K562 (cell line): ENCODE measurements around the gene MOK. TPM values are rescaled to one million over a fixed set of nuclear protein-coding genes. Genes with fewer than 3 reads are reported as not detected.

Source experiments
- ATAC-seq: fragments of 200-7000 bp; cut with Tn5 transposase; 3 replicates; pipeline ENCODE4 v1.9.1; 2020; ENCODE audit warnings: moderate library complexity
- BruUV-seq: library from RNA; stranded (reverse); fragments of 400-500 nt; replicated peaks from 2 replicates; lab custom pipeline; 2021; lab: Mats Ljungman, UMichigan
- CTCF ChIA-PET: fragments of 300-600 bp; formaldehyde crosslinking; extraction: SDS; loops from one replicate; lab custom pipeline; 2021; ENCODE audit warnings: low intra/inter-chr PET ratio; lab: Yijun Ruan, JAX
- POLR2A ChIA-PET: fragments of 300-600, 350-650 bp; sonication (Branson Sonifier 250); formaldehyde crosslinking; extraction: SDS; loops from one replicate; lab custom pipeline; 2021; ENCODE audit warnings: antibody characterized with exemption, inconsistent platforms; lab: Yijun Ruan, JAX
- DNase-seq, 4 experiments: peaks; one replicate each; pipeline versions ENCODE4 v3.0.0 to v3.0.0-alpha.2; 2011 to 2018; ENCODE audit warnings: low spot score in 3 of 4, mixed read lengths in 3 of 4; ENCODE audit errors: extremely low read depth in 1 of 4
- FAIRE-seq: peaks from 2 replicates; lab custom pipeline; 2011; peaks lifted over from hg19 to GRCh38; lab: Jason Lieb, UNC
- H2AFZ ChIP-seq: 2 replicates; pipeline ENCODE4 v1.6.0; 2011; ENCODE audit warnings: low read depth, low read length, control low read depth, inconsistent platforms
- H3K27ac ChIP-seq: fragments of 200-600 bp; 3 replicates; pipeline ENCODE4 v1.8.0; 2011; ENCODE audit warnings: low read depth, mild to moderate bottlenecking, control low read depth, inconsistent platforms, low read length, moderate library complexity, mixed read lengths; ENCODE audit errors: extremely low read depth
- H3K27me3 ChIP-seq, 2 experiments: fragments of 300-600 bp in 1 of 2; 2 replicates in 1 of 2; 3 replicates in 1 of 2; pipeline versions ENCODE4 v1.6.0 to v1.8.0; 2011; ENCODE audit warnings: inconsistent platforms in 2 of 2, low read length in 2 of 2, mild to moderate bottlenecking in 1 of 2, mixed read lengths in 1 of 2, moderate library complexity in 1 of 2; ENCODE audit not compliant: control insufficient read depth in 2 of 2, insufficient read depth in 2 of 2
- H3K36me3 ChIP-seq: fragments of 300-600 bp; 3 replicates; pipeline ENCODE4 v1.8.0; 2011; ENCODE audit warnings: mild to moderate bottlenecking, low read length, inconsistent platforms; ENCODE audit not compliant: control insufficient read depth, insufficient read depth
- H3K4me1 ChIP-seq, 2 experiments: fragments of 200-600 bp in 1 of 2; replicated peaks in 1 of 2; 2 replicates in 1 of 2; 3 replicates in 1 of 2; pipeline versions ENCODE4 v1.5.1 to v1.8.0; 2011; ENCODE audit warnings: inconsistent platforms in 2 of 2, low read length in 2 of 2, mild to moderate bottlenecking in 1 of 2, mixed read lengths in 1 of 2, moderate library complexity in 1 of 2; ENCODE audit not compliant: control insufficient read depth in 2 of 2, insufficient read depth in 2 of 2
- H3K4me2 ChIP-seq: 2 replicates; pipeline ENCODE4 v1.6.1; 2011; ENCODE audit warnings: low read length, control low read depth, inconsistent platforms, mixed read lengths; ENCODE audit not compliant: insufficient read depth
- H3K4me3 ChIP-seq: fragments of 200-600 bp; sonication (generic), shearing (Covaris generic); 2 replicates; pipeline ENCODE4 v1.5.1; 2016; ENCODE audit warnings: control low read depth, inconsistent platforms
- H3K79me2 ChIP-seq: fragments of 200-600 bp; 3 replicates; pipeline ENCODE4 v1.8.0; 2011; ENCODE audit warnings: low read length, inconsistent platforms; ENCODE audit not compliant: control insufficient read depth, insufficient read depth
- H3K9ac ChIP-seq, 2 experiments: 2 replicates each; pipeline versions ENCODE4 v1.6.0 to v1.6.1; 2011; ENCODE audit warnings: low read depth in 2 of 2, low read length in 2 of 2, control low read depth in 1 of 2, inconsistent platforms in 1 of 2, mild to moderate bottlenecking in 1 of 2, mixed read lengths in 1 of 2; ENCODE audit not compliant: insufficient read depth in 1 of 2
- H3K9me1 ChIP-seq: one replicate; pipeline ENCODE4 v1.6.0; 2011; ENCODE audit warnings: inconsistent platforms, mild to moderate bottlenecking, low read length, moderate library complexity; ENCODE audit not compliant: control insufficient read depth, insufficient read depth
- H3K9me3 ChIP-seq: replicated peaks from 2 replicates; pipeline ENCODE4 v1.5.1; 2011; ENCODE audit warnings: low read depth, low read length, inconsistent platforms; ENCODE audit not compliant: control insufficient read depth, insufficient read depth
- H4K20me1 ChIP-seq: replicated peaks from 2 replicates; pipeline ENCODE4 v1.6.1; 2011; ENCODE audit warnings: low read length, inconsistent platforms, mixed read lengths; ENCODE audit not compliant: control insufficient read depth, insufficient read depth
- ARID1B ChIP-seq: fragments of 450-650 bp; IDR thresholded peaks from 2 replicates; pipeline ENCODE4 v1.6.1; 2016; ENCODE audit warnings: antibody characterized with exemption, mild to moderate bottlenecking, inconsistent platforms
- ATF2 ChIP-seq: sonication (generic); formaldehyde crosslinking; IDR thresholded peaks from 2 replicates; pipeline ENCODE4 v1.8.1; 2022; ENCODE audit warnings: missing genetic modification reagents
- CREB1 ChIP-seq, 2 experiments: sonication (generic) in 1 of 2; formaldehyde crosslinking in 1 of 2; IDR thresholded peaks; 2 replicates each; pipeline versions ENCODE4 v1.6.1 to v1.8.0; 2012 to 2022; ENCODE audit warnings: inconsistent platforms in 1 of 2, mild to moderate bottlenecking in 1 of 2, missing genetic modification reagents in 1 of 2, moderate library complexity in 1 of 2
- EP300 ChIP-seq: IDR thresholded peaks from 2 replicates; pipeline ENCODE4 v1.6.1; 2012; ENCODE audit warnings: low read length, improper control_type of control experiment
- ERF ChIP-seq: fragments of 450-650 bp; formaldehyde crosslinking; IDR thresholded peaks from 2 replicates; pipeline ENCODE4 v1.4.0; 2020; ENCODE audit warnings: mild to moderate bottlenecking, mixed read lengths
- ETV5 ChIP-seq: sonication (generic); formaldehyde crosslinking; IDR thresholded peaks from 2 replicates; pipeline ENCODE4 v1.4.0; 2020; ENCODE audit warnings: low read depth, mild to moderate bottlenecking, missing genetic modification reagents
- GABPA ChIP-seq: fragments of 200-800 bp; sonication (Bioruptor generic); conservative IDR thresholded peaks from 2 replicates; pipeline ENCODE4 v1.6.1; 2016; ENCODE audit warnings: low read depth, missing genetic modification characterization, missing compliant biosample characterization
- NCOA4 ChIP-seq: fragments of 450-650 bp; IDR thresholded peaks from 2 replicates; pipeline ENCODE4 v1.6.1; 2018; ENCODE audit warnings: mild to moderate bottlenecking; ENCODE audit not compliant: partially characterized antibody
- POLR2G ChIP-seq: fragments of 200-400 bp; formaldehyde crosslinking; IDR thresholded peaks from 2 replicates; pipeline ENCODE4 v1.6.1; 2017; ENCODE audit warnings: low read depth, mild to moderate bottlenecking, antibody characterized with exemption, low read length, moderate library complexity
- SETDB1 ChIP-seq: IDR thresholded peaks from one replicate; pipeline ENCODE4 v1.6.1; 2012; ENCODE audit warnings: low read length, control low read depth, inconsistent platforms
- ZBTB43 ChIP-seq: sonication (generic); formaldehyde crosslinking; IDR thresholded peaks from 2 replicates; pipeline ENCODE4 v1.8.0; 2023; ENCODE audit warnings: mild to moderate bottlenecking, missing genetic modification reagents
- ZNF146 ChIP-seq: IDR thresholded peaks from one replicate; pipeline ENCODE4 v1.6.1; 2018; ENCODE audit warnings: missing compliant biosample characterization; ENCODE audit not compliant: unreplicated experiment
- WGBS: fragments of 100-300 bp; shearing (Covaris generic); methylation state at CpG from one replicate; pipeline ENCODE4 v1.1.6; 2016; ENCODE audit warnings: low coverage, mixed read lengths; ENCODE audit not compliant: insufficient coverage; ENCODE audit errors: missing lambda C conversion rate; 5-methylcytosine and 5-hydroxymethylcytosine counted together
- in situ Hi-C: fragments of 300-500 bp; cut with MboI; formaldehyde crosslinking; loops from 4 replicates; pipeline ENCODE4 v1.15.0; 2018; ENCODE audit warnings: inconsistent platforms, mixed read lengths
- intact Hi-C: fragments of 100-400 bp; cut with micrococcal nuclease; formaldehyde crosslinking; loops from 2 replicates; pipeline ENCODE4 v1.14.2; 2022
- polyA plus RNA-seq, 8 experiments: library from polyadenylated mRNA; depleted of rRNA in 4 of 8; stranded (reverse) in 5 of 8; unstranded in 3 of 8; fragments of >200 nt; fragmentation: Nextera tagmentation in 2 of 8; fragmentation: Illumina TruSeq in 1 of 8; extraction: Ambion mirVana in 2 of 8; extraction: Trizol in 1 of 8; gene quantifications; 2 replicates each; pipeline versions ENCODE4 v1.2.1 to v1.2.3, GENCODE V29; 2011 to 2014; ENCODE audit warnings: inconsistent platforms in 1 of 8, missing spikeins in 1 of 8
- total RNA-seq, 7 experiments: library from RNA; depleted of rRNA in 6 of 7; stranded (reverse); fragments of >200 nt in 6 of 7; fragmentation: Illumina TruSeq in 2 of 7; extraction: Trizol in 2 of 7; gene quantifications; 2 replicates each; pipeline versions ENCODE4 v1.2.1 to v1.2.3, GENCODE V29; 2011 to 2021; ENCODE audit warnings: low replicate concordance in 1 of 7
- TF ChIP-seq, protein P1 (sequence below): sonication (generic); formaldehyde crosslinking; IDR thresholded peaks from 2 replicates; pipeline ENCODE4 v1.8.1; 2023; ENCODE audit warnings: mild to moderate bottlenecking, missing genetic modification reagents
- TF ChIP-seq, protein P2 (sequence below): sonication (generic); formaldehyde crosslinking; IDR thresholded peaks from 2 replicates; pipeline ENCODE4 v1.8.0; 2022; ENCODE audit warnings: mild to moderate bottlenecking, low read depth, missing genetic modification reagents

MOK gene
- total and polyA plus RNA-seq, 9 of the 15 experiments (the other 6 are each of a cell fraction or from before 2014, with no cell fraction given): 1.3 to 8.4 (median 5.3) TPM

- no TSS peak for BruUV-seq
- ChIA-PET POLR2A (interaction anchor here (0.8 to 1.1 kb wide), 2 partner anchors 10 to 11 kb away, joined by 4 read pairs; no protein-coding TSS in a partner anchor), CTCF (no interaction called here)
- no peak overlapping the region for H2AFZ ChIP-seq
- no peak overlapping the region for H3K4me3 ChIP-seq
- H3K36me3 ChIP-seq: no peaks in the 10 kb centered on the region; the same call in 2 of the 3 replicates
- intact Hi-C loops (no loop called here), in situ Hi-C loops (no loop called here)
- TF ChIP-seq, protein P1, sequence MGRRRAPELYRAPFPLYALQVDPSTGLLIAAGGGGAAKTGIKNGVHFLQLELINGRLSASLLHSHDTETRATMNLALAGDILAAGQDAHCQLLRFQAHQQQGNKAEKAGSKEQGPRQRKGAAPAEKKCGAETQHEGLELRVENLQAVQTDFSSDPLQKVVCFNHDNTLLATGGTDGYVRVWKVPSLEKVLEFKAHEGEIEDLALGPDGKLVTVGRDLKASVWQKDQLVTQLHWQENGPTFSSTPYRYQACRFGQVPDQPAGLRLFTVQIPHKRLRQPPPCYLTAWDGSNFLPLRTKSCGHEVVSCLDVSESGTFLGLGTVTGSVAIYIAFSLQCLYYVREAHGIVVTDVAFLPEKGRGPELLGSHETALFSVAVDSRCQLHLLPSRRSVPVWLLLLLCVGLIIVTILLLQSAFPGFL (CRISPR knock-in tag): no peak
- TF ChIP-seq, protein P2, sequence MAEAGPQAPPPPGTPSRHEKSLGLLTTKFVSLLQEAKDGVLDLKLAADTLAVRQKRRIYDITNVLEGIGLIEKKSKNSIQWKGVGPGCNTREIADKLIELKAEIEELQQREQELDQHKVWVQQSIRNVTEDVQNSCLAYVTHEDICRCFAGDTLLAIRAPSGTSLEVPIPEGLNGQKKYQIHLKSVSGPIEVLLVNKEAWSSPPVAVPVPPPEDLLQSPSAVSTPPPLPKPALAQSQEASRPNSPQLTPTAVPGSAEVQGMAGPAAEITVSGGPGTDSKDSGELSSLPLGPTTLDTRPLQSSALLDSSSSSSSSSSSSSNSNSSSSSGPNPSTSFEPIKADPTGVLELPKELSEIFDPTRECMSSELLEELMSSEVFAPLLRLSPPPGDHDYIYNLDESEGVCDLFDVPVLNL: no peak
- no peak for TF ChIP-seq GABPA (tag)
- no peak for TF ChIP-seq POLR2G
- TF ChIP-seq SETDB1: no peak
- TF ChIP-seq CREB1 (IDR thresholded peaks at IDR 0.05): no peak
- TF ChIP-seq CREB1 (CRISPR knock-in tag; IDR thresholded peaks at IDR 0.05): no peak
- no peak for TF ChIP-seq ARID1B
- TF ChIP-seq ERF (CRISPR knock-in tag): no peak
- no peak for TF ChIP-seq ZBTB43 (CRISPR knock-in tag)
- no peak for TF ChIP-seq NCOA4
- TF ChIP-seq ZNF146 (CRISPR knock-in tag): no peak
- no peak for TF ChIP-seq ATF2 (CRISPR knock-in tag)
- no peak for TF ChIP-seq ETV5 (CRISPR knock-in tag)
- TF ChIP-seq EP300: no peak
- H3K4me1 ChIP-seq: peaks cover 0 to 30% of the 10 kb centered on the region in 2 experiments; a peak in 3 of 5 replicates
- H3K9ac ChIP-seq: peak overlapping the region in 1 of 2 experiments; percentile 80; a peak in 2 of 4 replicates
- 89% methylated on average over 4 of the region's 4 CpGs for WGBS
- no peaks in the 10 kb centered on the region for H3K9me3 ChIP-seq
- ATAC-seq: no peak
- H3K4me2 ChIP-seq: no peak overlapping the region
- H3K27ac ChIP-seq: peak overlapping the region; percentile 35; the same call in 1 of the 3 replicates
- FAIRE-seq: no peak
- peaks cover 3% of the 10 kb centered on the region for H3K9me1 ChIP-seq
- peaks cover 69% of the 10 kb centered on the region for H3K79me2 ChIP-seq
- peaks cover 7% of the 10 kb centered on the region for H4K20me1 ChIP-seq
- H3K27me3 ChIP-seq: no peaks in the 10 kb centered on the region
- DNase-seq: no peak
These were observed 117.4 kb downstream of the MOK start for GRCh38 chr14:102187568-102188001.
